Mesothelial cell of epicardium (in vitro differentiated cells): ENCODE results near the gene MAG. TPM values are rescaled to one million over a fixed set of nuclear protein-coding genes. Genes with fewer than 3 reads are reported as not detected.

Experiments
- DNase-seq, 2 experiments: peaks; one replicate each; pipeline ENCODE4 v3.0.0; 2021; ENCODE audit warnings: low spot score in 2 of 2; ENCODE audit not compliant: unreplicated experiment in 2 of 2
- H3K27ac Mint-ChIP-seq: 2 replicates; pipeline ENCODE4 v1.8.0; 2021; ENCODE audit warnings: mixed read lengths
- H3K27me3 Mint-ChIP-seq: 2 replicates; pipeline ENCODE4 v1.8.0; 2021; ENCODE audit warnings: low read depth, mixed read lengths
- H3K36me3 Mint-ChIP-seq: 2 replicates; pipeline ENCODE4 v1.8.0; 2021; ENCODE audit warnings: mixed read lengths
- H3K4me1 Mint-ChIP-seq: 2 replicates; pipeline ENCODE4 v1.8.0; 2021; ENCODE audit warnings: mixed read lengths
- H3K4me3 Mint-ChIP-seq: 2 replicates; pipeline ENCODE4 v1.8.0; 2021; ENCODE audit warnings: mild to moderate bottlenecking, moderate library complexity, mixed read lengths
- H3K9me3 Mint-ChIP-seq: 2 replicates; pipeline ENCODE4 v1.8.0; 2021; ENCODE audit warnings: mixed read lengths
- CTCF ChIP-seq: fragments of 200-600 bp; sonication (generic); IDR thresholded peaks from one replicate; pipeline ENCODE4 v1.5.0; 2021; ENCODE audit warnings: antibody characterized with exemption; ENCODE audit not compliant: unreplicated experiment
- total RNA-seq: library from RNA; stranded (reverse); gene quantifications from 3 replicates; pipeline ENCODE4 v1.2.1, GENCODE V29; 2021

The MAG gene
- total RNA-seq, 1 donor from 2014 or later: 26.1 TPM

- DNase-seq: no peak
- no peaks in the 10 kb centered on the region for H3K27me3 Mint-ChIP-seq
- H3K9me3 Mint-ChIP-seq: no peaks in the 10 kb centered on the region
- peaks cover 15% of the 10 kb centered on the region for H3K36me3 Mint-ChIP-seq
- no peak for TF ChIP-seq CTCF
- H3K27ac Mint-ChIP-seq: no peak overlapping the region
- no peak overlapping the region for H3K4me3 Mint-ChIP-seq
- no peaks in the 10 kb centered on the region for H3K4me1 Mint-ChIP-seq
Observed at GRCh38 chr19:35332817-35333216, 40.9 kb downstream of the MAG start.

GRCh38 chr19:35334144-35334753 lies 42.3 kb downstream of the MAG start:
- Mint-ChIP-seq H3K9me3 (no peaks in the 10 kb centered on the region), H3K27me3 (no peaks in the 10 kb centered on the region), H3K4me1 (no peaks in the 10 kb centered on the region), H3K4me3 (no peak overlapping the region), H3K36me3 (peaks cover 15% of the 10 kb centered on the region), H3K27ac (no peak overlapping the region)
- no peak for DNase-seq
- no peak for TF ChIP-seq CTCF

- Mint-ChIP-seq H3K36me3 (peaks cover 9% of the 10 kb centered on the region), H3K4me3 (no peak overlapping the region), H3K27ac (no peak overlapping the region), H3K4me1 (no peaks in the 10 kb centered on the region), H3K9me3 (no peaks in the 10 kb centered on the region), H3K27me3 (no peaks in the 10 kb centered on the region)
- no peak for TF ChIP-seq CTCF
- no peak for DNase-seq
Observed at GRCh38 chr19:35336166-35336955, 44.4 kb downstream of the MAG start.

GRCh38 chr19:35337097-35337983 lies 45.4 kb downstream of the MAG start:
- Mint-ChIP-seq H3K27me3 (no peaks in the 10 kb centered on the region), H3K27ac (no peak overlapping the region), H3K4me3 (no peak overlapping the region), H3K36me3 (peaks cover 13% of the 10 kb centered on the region), H3K4me1 (peaks cover under 1% of the 10 kb centered on the region), H3K9me3 (no peaks in the 10 kb centered on the region)
- DNase-seq: no peak
- no peak for TF ChIP-seq CTCF

GRCh38 chr19:35337984-35338296 lies 46.0 kb downstream of the MAG start:
- H3K27ac Mint-ChIP-seq: no peak overlapping the region
- H3K36me3 Mint-ChIP-seq: peaks cover 14% of the 10 kb centered on the region
- no peaks in the 10 kb centered on the region for H3K9me3 Mint-ChIP-seq
- no peak overlapping the region for H3K4me3 Mint-ChIP-seq
- DNase-seq: no peak
- no peaks in the 10 kb centered on the region for H3K27me3 Mint-ChIP-seq
- peaks cover 2% of the 10 kb centered on the region for H3K4me1 Mint-ChIP-seq
- no peak for TF ChIP-seq CTCF
